Activated naive CD4-positive, alpha-beta T cell treated with anti-CD3 and anti-CD28 coated beads, Interleukin-2, amount 50 U/mL, for 16 hours (primary cell): ENCODE measurements around the gene PELI2.

Source experiments
- DNase-seq: peaks from one replicate; pipeline ENCODE4 v3.0.0-alpha.2; 2020

Gene PELI2

GRCh38 chr14:56117765-56118610 is at the start of gene PELI2:
PELI2 (plus strand) TSS chr14:56118411; CDS start chr14:56118661, 250 bp downstream.
- DNase-seq = peak; percentile 82

GRCh38 chr14:56073799-56074198 is 44.4 kb upstream of the PELI2 start:
- DNase-seq = no peak

GRCh38 chr14:56075301-56075700 is 42.9 kb upstream of the PELI2 start:
- no peak for DNase-seq

GRCh38 chr14:56081139-56081538 is 37.1 kb upstream of the PELI2 start:
- no peak for DNase-seq

- DNase-seq = no peak
Measured at GRCh38 chr14:56082880-56083279, 35.3 kb upstream of the PELI2 start.

- DNase-seq = no peak
Measured at GRCh38 chr14:56085471-56085870, 32.7 kb upstream of the PELI2 start.

- DNase-seq = no peak
Measured at GRCh38 chr14:56087671-56088471, 30.3 kb upstream of the PELI2 start.

- DNase-seq = no peak
Measured at GRCh38 chr14:56088941-56089340, 29.3 kb upstream of the PELI2 start.

GRCh38 chr14:56092763-56093162 is 25.4 kb upstream of the PELI2 start:
- DNase-seq = no peak

GRCh38 chr14:56094076-56094475 is 24.1 kb upstream of the PELI2 start:
- no peak for DNase-seq

- DNase-seq = no peak
Measured at GRCh38 chr14:56098021-56098420, 20.2 kb upstream of the PELI2 start.

- DNase-seq = no peak
Measured at GRCh38 chr14:56099081-56099797, 19.0 kb upstream of the PELI2 start.

- no peak for DNase-seq
Measured at GRCh38 chr14:56100556-56100955, 17.7 kb upstream of the PELI2 start.

- no peak for DNase-seq
Measured at GRCh38 chr14:56102941-56103340, 15.3 kb upstream of the PELI2 start.

- no peak for DNase-seq
Measured at GRCh38 chr14:56107615-56108014, 10.6 kb upstream of the PELI2 start.

GRCh38 chr14:56108057-56108456 is 10.2 kb upstream of the PELI2 start:
- DNase-seq = no peak

GRCh38 chr14:56112781-56113180 is 5.4 kb upstream of the PELI2 start:
- DNase-seq = no peak

GRCh38 chr14:56115334-56115870 is 2.8 kb upstream of the PELI2 start:
- DNase-seq = no peak

- peak; percentile 17 for DNase-seq
Measured at GRCh38 chr14:56115976-56116893, 2.0 kb upstream of the PELI2 start.

- peak; percentile 37 for DNase-seq
Measured at GRCh38 chr14:56118611-56119181, 485 bp downstream of the PELI2 start.

- peak; percentile 29 for DNase-seq
Measured at GRCh38 chr14:56119201-56119981, 1.2 kb downstream of the PELI2 start.
